Stimulated activated CD8-positive, alpha-beta memory T cell treated with anti-CD3 and anti-CD28 coated beads, Interleukin-15, amount 100 ng/mL, for 24 hours (primary cell): ENCODE measurements around the gene TMPRSS5.
"Not testable (repeated sequence)": the region's sequence is repeated elsewhere in the genome, so short reads cannot be mapped to it uniquely, and the experiment has no call there.

Source experiments
- DNase-seq: peaks from one replicate; pipeline ENCODE4 v3.0.0-alpha.2; 2020; ENCODE audit warnings: low read depth

Gene TMPRSS5

DNA sequence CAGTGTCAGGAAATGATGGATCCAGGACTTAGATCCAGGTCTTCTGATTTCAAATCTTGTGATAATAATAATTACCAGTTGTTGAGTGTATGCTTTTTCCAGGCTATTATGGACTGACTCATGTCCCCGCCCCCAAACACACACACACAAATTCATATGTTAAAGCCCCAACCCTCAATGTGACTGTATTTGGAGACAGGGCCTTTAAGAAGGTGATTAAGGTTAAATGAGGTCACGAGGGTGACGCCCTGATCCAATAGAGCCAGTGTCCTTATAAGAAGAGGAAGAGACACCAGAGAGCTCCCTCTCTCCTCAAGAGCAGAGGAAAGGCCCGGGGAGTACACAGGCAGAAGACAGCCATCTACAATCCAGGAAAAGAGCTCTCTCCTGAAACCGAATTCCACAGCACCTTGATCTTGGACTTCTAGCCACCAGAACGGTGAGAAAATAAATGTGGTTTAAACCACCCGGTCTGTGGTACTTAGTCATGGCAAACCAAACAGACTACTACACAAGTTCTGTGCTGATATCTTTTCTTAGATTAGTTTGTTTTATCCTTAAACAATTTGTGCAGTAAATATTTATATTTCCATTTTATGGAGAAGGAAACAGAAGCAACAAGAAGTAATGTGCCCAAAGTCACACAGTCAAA, 8.2 kb downstream of the TMPRSS5 start:
- no peak for DNase-seq

DNA sequence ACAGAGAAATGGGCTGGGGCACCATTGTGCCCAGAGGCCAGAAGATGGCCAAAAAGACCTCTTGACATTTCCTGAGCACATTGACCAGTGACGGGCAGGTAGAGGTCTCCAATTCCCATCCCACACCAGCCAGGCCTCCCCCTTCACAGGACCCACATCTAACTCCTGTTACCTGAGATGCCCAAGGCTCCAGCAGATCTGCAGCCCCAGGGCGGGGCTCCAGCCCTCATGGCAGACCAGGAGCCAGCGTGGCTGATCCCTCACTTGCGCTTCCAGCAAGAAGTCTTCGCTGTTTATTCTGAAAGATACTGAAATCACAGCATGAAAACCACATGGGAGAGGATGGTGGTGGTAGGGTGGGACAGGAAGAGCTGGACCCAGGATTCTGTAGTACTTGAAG, 9.0 kb downstream of the TMPRSS5 start:
- no peak for DNase-seq

DNA sequence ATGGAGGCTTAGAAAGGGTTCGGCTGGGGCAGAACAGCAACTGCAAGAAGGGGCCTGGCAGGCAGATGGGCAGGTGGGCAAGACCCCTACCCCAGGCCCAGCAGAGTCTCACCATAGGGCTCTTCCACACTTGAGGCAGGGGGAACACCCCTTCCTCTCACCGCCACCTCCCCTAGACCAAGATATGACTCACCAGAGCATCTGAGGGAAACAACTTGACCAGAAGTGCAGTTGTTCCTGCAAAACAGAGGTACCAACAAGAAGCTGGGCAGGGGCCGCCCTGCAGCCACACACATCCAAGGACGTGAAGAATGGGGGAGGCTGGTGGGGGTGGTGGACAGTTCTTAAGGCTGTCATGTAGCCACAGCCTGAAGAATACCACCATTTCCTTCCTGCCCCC, 10.9 kb downstream of the TMPRSS5 start:
- DNase-seq, result no peak

DNA sequence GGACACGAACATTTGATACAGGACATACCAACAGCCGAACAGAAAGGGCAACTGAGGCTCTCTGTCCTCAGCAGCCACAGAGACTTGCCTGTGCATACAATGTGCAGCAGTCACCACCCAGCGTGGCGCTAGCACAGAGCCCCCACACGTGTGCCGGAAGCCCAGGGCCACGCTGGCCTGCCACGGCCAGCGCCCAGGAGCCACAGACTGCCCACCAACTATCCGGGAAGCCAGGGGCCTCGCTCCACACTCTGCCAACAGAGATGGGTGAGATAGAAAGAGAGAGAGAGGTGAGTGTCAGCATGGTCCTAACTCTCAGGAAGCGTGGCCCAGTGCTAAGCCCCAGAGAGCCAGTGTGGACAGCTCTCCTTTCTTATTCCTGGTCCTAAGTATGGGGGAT, 11.7 kb downstream of the TMPRSS5 start:
- DNase-seq, result no peak

DNA sequence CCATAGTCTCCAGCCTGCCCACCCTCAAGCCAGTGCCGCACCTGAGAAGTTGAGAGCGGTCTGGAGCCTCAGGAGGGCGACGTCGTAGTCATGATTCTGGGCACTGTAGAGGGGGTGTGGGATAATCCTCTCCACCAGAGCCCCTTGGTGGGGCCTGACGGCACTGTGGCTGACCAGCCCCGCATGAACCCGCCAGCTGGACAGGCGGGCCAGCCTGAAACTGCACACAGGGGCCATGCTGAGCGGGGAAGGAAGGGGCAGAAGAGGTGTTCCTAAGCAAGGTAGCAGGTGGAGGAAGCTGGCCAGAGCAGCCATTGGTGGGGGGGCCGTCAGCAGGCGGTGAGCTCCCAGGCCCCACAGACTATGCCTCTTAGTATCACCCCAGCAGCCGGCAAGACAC, 13.1 kb downstream of the TMPRSS5 start:
- DNase-seq, result no peak

DNA sequence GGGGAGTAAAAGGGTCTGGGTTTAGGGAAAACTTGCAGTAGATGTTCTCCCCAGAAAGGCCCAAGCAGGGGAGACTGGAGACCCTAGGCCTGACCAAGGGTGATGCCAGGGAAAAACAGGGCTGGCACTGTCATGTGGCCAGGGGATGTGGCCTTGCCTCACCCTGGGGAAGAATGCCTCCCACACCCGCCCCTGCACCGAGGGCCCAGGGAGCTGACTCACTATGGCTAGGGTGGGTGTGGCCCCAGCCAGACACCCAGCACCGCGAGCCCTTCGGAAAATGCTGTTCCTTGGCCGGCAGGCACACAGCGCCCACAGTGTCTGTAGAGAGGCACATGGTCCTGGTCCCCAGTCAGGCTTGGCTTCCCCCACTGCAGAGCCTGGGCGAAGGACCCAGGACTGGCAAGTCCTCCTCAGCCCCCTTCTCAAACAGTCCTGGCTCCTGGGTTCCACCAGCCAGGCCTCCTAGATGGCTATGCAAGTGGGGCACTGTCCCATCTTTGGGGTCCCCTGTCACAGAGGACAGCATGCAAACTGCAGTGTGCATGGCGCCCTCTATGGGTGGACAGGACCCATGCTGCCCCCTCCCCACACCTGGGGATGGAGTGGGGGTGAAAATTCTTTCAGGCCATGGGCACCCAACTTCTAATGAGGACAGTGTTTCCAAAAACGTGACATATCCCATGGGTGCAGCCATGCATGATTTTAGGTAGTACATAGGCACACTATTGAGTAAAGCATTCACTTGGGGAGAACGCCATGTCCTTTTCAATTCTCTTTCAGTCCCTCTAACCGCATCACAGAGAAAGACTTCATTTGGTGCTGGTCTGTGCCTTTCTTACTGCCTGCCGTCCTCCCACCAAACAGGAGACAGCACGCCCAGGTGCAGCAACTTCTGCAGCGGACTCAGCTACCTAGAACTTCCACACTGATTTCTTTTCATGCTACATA, 15.2 kb downstream of the TMPRSS5 start:
- no peak for DNase-seq

DNA sequence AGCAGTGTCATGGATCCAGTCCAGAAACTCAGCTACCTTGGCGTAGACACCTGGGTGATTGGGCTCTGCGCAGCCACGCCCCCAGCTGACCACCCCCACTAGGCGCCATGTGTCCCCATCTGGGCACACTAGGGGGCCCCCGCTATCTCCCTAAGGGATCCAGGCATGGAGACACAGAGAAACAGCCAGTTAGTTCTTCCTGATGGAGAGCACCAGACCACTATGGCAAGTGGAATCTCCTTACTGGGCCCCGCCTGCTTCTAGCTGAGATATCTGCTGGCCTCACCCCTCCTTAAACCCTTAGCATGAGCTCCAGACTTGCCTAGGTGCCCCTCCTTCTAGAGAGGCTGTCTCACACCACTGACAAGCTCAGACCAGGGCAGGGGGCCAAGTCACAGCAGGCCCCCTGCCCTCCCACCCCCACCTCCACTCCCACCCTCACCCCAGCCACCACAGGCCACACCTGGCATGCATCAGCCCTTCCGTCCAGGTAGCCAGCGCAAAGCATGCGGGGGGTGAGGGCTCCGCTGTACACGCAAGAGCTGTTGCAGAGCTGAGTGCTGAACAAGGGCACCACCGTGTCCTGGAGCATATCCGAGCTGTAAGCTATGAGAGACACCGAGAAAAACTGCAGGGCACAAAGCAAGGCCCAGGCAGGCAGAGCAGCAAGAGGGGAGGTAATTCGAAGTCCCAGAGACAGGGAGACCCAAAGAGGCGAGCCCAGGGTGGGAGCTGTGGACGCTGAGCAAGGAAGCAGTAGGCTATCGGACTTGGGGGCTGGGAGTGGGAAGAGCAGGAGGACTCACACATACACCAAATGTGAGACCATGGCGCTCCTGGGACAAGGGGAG, 16.1 kb downstream of the TMPRSS5 start:
- no peak for DNase-seq

DNA sequence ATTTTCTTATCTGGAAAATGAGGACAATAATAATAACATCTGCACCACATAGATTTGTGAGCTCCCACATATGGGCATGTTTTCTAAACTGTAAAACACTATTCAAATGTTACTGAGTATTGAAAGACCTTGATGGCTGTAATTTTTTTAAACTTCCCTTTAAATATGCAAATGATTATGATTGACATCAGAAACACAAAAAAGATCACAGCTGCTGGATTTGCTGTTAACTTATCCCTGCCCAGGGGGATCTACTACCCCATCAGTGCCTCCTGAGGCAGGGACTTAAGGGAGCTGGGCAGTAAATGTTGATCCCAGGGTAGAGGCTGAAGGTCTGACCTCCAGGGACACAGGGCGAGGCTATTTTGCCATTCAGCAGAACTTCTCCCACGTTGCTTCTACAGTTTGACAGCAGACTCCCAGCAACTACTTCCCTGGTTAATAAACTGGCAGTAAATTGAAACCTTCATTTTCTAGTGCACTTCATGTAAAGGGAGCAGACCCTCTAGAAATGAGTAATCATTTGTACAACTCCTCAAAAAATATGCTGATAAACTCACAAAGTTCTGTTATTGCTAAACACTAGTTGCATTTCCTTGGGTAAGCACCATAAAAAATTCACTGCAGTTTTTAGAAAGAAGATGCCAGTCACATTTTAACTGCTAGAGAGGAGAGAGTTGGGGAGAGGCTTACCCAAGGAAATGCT, 20.3 kb downstream of the TMPRSS5 start:
- DNase-seq, result no peak

DNA sequence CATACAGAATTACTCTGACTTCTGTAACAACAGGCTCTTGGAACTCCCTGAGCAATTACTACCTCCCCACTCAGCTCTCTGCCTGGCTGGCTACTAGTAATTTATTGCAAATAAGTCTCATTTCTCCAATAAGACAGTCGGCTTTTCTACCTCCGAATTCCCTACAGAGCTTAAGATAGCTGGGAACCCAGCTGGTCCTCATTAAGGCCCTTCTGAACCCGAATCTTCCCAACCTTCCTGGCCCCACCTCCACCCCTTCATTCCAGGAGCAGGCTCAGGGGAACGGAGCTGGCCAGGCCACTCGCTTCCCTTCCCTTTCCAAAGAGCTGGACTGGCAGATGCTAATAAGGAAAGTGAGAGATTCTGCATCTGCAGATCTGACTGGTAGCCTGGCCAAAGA, 21.6 kb downstream of the TMPRSS5 start:
- DNase-seq, result no peak

DNA sequence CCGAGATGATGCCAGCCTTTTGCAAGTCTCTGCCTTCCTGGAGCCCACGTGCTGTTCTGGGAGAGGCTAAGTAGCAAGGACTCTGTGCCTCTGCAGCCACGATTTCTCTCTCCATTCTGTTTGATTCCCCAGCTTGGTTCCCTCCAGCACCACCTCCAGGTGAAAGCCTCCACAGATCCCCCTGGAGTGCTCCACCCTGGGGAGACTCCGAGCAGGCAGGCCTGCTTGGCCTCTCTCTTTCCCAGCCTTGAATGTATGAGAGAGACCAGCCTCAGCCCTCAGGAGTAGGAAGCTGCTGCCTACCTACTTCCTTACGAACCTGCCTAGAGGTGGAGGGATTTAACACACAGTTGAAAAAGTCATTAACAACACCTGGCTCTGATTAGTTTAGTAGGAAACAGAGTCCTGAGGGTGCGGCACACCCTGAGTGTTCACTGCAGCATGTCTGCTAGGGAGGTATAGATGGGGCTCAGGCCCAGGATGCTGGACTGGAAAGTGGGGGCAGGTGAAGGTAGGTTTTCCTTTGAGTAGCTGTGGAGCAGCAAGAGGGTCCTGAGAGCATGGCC, 22.5 kb downstream of the TMPRSS5 start:
- no peak for DNase-seq

DNA sequence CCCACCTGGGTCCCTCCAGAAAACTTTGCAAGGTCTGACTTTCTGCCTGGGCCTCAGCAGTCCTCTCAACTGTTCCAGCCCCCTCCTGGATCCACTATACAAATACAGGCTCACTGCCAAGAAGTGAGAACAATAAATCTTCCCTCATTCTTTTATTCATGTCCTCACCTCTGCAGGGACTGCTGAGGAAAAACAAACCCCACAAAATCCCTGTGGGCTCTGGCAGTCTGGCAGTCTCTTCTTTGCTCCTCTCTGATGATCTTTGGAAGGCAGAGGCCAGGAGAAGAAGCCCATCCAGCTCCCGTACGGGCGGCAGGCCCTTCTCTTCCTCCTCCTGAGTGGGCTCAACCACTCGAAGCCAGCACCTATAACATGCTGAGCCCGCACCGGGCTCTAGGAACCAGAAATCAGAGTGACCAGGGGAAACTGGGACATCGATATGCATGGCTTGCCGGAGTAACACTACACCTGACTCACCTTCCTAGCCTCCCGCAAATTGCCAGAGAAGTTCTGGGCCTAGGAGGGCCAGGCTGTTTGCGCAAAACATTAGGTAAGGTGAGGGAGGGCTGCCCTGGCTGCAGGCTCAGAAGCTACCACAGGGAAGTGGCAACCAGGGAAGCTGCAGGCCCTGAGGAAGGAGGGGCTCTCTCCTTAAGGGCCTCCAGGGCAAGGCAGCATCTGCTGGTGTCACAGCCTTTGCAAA, 24.2 kb downstream of the TMPRSS5 start:
- DNase-seq, result no peak

DNA sequence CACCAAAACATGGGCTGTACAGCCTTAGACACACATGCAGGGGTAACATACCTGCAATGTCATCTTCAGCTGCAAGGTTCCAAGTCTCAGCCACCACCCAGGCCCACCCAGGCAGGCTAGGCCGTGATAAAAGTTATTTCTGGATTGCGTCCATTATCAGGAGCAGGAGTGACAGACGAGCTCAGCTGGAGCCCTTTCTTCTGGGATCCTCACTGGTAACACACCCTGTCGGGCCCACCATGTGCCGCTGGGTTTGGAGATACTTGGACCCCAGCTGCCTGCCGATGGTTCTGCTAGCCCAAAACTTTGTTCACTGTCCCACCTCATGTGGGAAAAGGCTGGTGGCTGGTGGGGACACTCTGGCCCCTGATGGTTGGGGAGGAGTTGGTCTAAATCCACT, 24.8 kb downstream of the TMPRSS5 start:
- no peak for DNase-seq

DNA sequence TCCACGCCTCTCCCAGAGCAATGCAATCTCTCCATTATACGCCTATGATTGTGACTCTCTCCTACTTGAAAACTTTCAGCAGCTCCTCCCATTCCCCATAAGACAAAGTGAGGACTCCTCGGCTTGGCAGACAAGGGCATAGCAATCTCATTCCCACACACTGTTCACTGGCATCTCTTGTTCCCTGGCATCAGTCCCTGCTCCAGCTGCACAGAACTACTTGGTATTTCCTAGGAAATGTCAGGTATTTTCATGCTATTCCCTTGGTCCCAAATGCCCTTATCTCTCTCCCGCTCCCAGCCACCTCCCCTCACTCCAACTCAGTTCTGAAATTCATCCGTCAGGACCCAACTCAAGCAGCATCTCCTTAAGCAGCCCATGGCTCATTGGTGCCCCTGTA, 28.4 kb downstream of the TMPRSS5 start:
- no peak for DNase-seq

DNA sequence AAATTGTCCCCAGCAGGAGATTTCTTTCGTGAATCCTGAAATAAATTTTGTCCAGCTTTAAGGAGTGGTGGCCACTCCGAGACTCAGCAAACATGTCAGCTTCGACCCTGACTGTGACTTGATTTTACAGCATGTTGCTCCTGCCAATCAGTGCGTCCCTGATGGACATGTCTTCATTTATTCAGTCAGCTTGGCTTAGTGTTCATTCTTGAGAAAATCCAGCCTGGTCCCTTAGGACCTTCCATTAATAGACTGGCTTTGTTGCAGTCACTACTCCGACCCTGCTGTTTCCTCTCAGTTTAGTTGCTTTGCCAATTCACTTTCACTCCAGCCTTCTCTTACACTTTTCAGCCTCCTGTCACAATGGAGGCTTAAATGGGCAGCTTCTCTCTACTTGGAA, 30.5 kb downstream of the TMPRSS5 start:
- no peak for DNase-seq

DNA sequence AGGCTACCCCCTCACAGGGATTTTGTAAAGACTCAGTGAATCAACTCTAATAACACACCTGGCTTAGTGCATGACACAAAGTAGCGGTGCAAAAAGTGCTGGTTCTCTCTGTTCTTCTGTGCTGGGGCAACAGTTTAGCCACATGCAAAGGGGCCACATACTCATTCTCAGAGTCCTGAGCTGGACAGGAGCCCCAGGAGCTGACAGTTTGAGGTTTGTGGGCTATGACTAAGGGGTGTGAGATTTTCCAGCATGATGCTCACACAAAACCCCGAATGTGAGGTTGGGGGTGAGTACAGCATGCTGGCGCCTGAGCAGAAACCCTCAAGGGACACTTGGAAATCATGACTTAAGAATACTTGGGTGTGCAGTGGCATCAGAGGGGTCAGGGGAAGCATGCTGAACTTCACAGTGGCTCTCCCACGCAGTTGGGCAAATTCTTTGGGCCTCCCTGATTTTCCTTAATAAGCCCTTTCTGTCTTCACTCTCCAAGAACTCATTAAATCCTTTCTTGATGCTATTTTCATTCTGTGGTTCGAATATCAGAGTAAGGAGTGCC, 31.0 kb downstream of the TMPRSS5 start:
- no peak for DNase-seq

DNA sequence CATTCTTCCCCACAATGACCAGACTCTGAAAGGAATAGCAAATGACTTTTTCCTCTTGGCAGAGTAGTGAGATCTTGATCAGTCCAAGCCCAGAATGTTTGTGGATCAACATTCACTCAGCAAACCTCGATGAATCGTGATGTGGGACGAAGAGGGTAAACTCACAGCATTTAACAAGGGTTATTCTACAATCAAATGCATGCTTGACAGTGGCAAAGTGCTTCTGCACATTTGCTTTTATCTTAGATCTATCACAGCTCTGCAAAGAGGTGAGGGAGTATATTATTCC, 31.8 kb downstream of the TMPRSS5 start:
- DNase-seq, result no peak

DNA sequence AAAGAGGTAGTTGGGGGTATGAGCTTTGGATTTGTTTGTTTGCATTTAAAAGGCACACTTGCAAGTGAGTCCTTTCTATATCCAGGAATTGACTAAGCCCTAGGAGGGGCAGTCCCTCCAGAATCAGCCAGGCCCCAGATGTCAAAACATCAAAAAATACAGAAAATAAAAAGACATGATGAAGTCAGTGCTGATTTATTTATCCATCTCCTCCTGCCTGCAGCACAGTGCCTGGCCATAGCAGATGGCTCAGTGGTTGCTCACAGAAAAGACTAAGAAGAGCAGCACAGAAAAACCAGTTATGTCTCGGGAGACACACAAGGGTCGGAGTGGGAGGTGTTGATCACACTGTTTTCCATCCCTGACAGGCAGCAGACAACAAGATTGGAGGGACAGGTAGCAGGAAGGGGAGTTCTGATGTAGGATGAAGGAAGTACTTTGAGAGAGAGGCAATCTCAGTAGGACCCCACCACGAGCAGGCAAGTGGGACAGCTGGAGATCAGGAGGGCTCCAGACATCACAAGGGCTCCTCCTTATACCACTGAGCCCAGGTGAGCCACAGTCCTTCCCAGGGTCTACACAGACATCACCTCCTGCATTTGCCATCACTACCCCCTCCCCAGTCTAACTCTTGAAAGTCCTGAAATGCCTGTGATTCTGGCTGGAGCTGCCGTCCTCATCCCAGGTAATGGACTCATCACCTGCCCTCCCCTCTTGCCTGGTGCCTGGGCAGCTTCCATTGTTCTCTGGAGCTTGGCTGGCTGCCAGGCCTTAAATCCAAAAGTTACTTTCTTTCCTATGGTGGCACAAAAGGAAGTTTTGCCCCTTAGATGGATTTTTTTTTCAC, 32.3 kb downstream of the TMPRSS5 start:
- DNase-seq, result no peak

DNA sequence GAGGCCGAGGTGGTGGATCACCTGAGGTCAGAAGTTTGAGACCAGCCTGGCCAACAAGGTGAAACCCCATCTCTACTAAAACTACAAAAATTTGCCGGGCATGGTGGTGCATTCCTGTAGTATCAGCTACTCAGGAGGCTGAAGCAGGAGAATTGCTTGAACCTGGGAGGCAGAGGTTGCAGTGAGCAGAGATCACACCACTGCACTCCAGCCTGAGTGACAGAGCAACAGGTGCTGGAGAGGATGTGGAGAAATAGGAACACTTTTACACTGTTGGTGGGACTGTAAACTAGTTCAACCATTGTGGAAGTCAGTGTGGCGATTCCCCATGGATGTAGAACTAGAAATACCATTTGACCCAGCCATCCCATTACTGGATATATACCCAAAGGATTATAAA, 34.2 kb downstream of the TMPRSS5 start:
- DNase-seq, result not testable (repeated sequence)

DNA sequence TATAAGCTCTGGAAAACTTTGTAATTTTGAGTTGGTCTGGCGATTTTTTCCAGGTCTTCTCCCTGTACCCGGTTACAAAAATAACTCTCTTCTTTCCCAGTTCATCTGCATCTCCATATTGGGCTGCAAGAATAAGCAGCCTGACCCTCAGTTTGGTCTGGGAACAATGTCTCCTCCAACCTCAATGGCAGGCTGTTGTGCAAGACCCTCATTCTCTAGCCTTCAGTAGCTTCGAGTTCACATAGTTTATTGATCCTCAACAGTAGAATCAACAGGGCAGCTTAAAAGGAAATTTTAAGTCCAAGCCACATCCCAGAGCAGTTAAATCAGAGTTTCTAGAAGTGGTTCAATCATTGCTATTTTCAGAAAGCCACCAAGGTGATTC, 35.3 kb downstream of the TMPRSS5 start:
- no peak for DNase-seq
